ENCODE results near the gene ADGRF5. TPM values are rescaled to one million over a fixed set of nuclear protein-coding genes. Genes with fewer than 3 reads are reported as not detected.

The ADGRF5 gene
- total RNA-seq, 2 experiments from 2014 or later = not detected

GRCh38 chr6:46948699-46949098 is 27.0 kb upstream of the ADGRF5 start:
- H3K27ac Mint-ChIP-seq = no peak overlapping the region
- no peaks in the 10 kb centered on the region for H3K36me3 Mint-ChIP-seq
- H3K27me3 Mint-ChIP-seq = peaks cover 2% of the 10 kb centered on the region

DNA sequence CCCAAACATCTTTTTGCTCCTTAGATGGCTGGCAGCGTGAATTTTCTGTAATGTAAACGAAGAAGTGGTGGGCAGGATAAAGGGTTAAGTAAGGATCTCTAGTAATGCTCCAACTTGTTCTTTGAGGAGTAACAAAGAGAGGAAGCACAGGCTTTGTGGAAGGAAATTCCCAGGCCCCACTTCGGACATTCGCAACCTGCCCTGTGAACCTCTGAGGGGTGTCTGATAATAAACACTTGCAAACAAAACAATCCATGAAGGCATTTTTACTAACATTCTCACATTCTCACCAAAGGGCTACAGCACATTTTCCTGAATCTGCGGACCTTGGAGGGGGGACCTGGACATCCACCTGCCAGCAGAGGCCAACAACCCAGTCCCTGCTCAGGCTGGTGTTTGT is 25.8 kb upstream of the ADGRF5 start:
- DNase-seq = no peak
- H3K4me1 Mint-ChIP-seq = no peaks in the 10 kb centered on the region
- no peaks in the 10 kb centered on the region for H3K36me3 Mint-ChIP-seq
- H3K27ac Mint-ChIP-seq = no peak overlapping the region
- H3K4me3 Mint-ChIP-seq = no peak overlapping the region
- no peaks in the 10 kb centered on the region for H3K9me3 Mint-ChIP-seq
- H3K27me3 Mint-ChIP-seq = no peaks in the 10 kb centered on the region

More at GRCh38 chr6:46948699-46949098, 27.0 kb upstream of the ADGRF5 start:
- Mint-ChIP-seq H3K9me3 (no peaks in the 10 kb centered on the region), H3K4me3 (no peak overlapping the region), H3K4me1 (no peaks in the 10 kb centered on the region)
- no peak for DNase-seq

DNA sequence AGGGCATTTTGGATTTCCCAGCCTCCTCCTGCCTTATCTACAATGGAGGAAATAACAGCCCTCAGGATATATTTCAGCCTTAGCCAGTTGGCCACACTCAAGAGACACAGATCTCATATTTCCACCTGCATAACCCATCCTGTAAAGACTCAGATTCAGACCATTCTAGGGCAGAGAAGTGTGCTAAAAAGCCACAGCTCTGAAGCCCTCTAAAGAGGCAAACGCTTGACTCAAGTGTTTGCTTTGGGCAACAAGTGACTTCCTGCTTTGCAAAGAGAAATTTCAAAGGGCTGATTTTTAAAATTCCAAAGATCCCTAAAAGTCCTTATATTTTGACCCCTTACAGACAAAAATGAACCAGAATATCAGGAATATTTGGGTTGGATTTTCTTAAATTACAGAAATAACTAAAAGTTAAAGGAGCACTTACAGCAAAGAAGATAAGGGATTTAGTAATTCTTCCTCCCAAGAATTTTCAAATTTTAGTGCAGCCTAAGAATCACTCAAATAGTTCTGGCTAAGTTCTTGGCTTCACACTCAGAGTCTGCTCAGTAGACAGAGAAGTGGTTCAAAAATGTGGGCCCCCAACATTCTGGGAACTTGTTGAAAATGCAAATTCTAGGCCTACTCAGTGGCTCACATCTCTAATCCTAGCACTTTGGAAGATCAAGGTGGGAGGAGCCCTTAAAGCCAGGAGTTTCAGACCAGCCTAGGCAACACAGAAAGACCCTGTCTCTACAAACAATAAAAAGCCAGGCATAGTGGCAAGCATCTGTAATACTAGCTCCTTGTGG is 18.9 kb upstream of the ADGRF5 start:
- Mint-ChIP-seq H3K36me3 (no peaks in the 10 kb centered on the region), H3K27ac (no peak overlapping the region), H3K27me3 (peaks cover 17% of the 10 kb centered on the region), H3K4me3 (no peak overlapping the region), H3K4me1 (no peaks in the 10 kb centered on the region), H3K9me3 (no peaks in the 10 kb centered on the region)
- no peak for DNase-seq

- Mint-ChIP-seq H3K27ac (no peak overlapping the region), H3K4me1 (no peaks in the 10 kb centered on the region), H3K9me3 (no peaks in the 10 kb centered on the region), H3K4me3 (no peak overlapping the region), H3K36me3 (no peaks in the 10 kb centered on the region), H3K27me3 (peaks cover 20% of the 10 kb centered on the region)
- DNase-seq = no peak
Observed at GRCh38 chr6:46937642-46938041, 15.9 kb upstream of the ADGRF5 start.

DNA sequence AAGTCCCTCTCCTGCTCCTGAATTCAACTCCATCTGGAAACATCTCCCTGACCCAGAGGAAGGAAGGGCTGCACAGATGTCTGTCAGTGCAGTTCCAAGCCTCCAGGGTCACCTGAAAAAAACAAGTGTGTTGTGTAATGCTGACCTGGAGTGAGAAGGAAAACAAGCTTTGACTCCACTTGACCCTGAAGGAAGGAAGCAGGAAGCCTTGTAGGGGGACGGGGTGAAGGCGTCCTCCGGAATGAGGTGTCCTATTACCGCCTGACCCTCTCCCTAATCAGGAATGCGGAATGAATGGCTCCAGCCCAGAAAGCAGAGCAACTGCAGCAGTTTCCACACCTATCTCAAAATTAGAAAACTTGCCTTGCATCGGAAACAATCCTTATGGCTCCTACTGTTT is 13.9 kb upstream of the ADGRF5 start:
- Mint-ChIP-seq H3K36me3 (no peaks in the 10 kb centered on the region), H3K9me3 (no peaks in the 10 kb centered on the region), H3K27ac (no peak overlapping the region), H3K4me1 (no peaks in the 10 kb centered on the region), H3K4me3 (no peak overlapping the region), H3K27me3 (peaks cover 20% of the 10 kb centered on the region)
- no peak for DNase-seq

- Mint-ChIP-seq H3K9me3 (no peaks in the 10 kb centered on the region), H3K4me1 (no peaks in the 10 kb centered on the region), H3K27me3 (peaks cover 15% of the 10 kb centered on the region), H3K4me3 (no peak overlapping the region), H3K36me3 (no peaks in the 10 kb centered on the region), H3K27ac (no peak overlapping the region)
- no peak for DNase-seq
Observed at GRCh38 chr6:46933751-46934150, 12.0 kb upstream of the ADGRF5 start.

- Mint-ChIP-seq H3K36me3 (no peaks in the 10 kb centered on the region), H3K27me3 (peaks cover 9% of the 10 kb centered on the region), H3K27ac (no peak overlapping the region), H3K4me3 (no peak overlapping the region), H3K9me3 (no peaks in the 10 kb centered on the region), H3K4me1 (no peaks in the 10 kb centered on the region)
- DNase-seq = no peak
Observed at GRCh38 chr6:46932526-46933319, 11.0 kb upstream of the ADGRF5 start.

DNA sequence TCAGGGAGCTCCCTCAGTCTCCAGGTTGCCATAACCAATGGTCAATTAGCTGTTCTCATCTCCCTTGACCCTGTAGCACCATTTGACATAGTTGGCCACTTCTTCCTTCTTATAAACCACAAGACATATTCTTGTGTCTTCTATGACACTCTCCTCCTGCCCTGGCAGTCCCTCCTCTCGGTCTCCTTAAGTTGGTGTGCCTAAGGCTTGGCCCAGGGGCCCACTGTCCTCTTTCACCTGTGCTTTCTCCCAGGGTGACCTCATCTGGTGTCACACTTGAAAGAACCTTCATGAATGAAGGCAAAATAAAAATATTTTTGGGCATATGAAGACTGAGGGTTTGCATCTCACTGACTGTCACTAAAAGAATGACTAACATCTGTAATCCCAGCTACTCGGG is 9.7 kb upstream of the ADGRF5 start:
- Mint-ChIP-seq H3K27me3 (peaks cover 12% of the 10 kb centered on the region), H3K9me3 (no peaks in the 10 kb centered on the region), H3K4me1 (no peaks in the 10 kb centered on the region), H3K36me3 (no peaks in the 10 kb centered on the region), H3K4me3 (no peak overlapping the region), H3K27ac (no peak overlapping the region)
- no peak for DNase-seq

GRCh38 chr6:46930331-46930730 is 8.6 kb upstream of the ADGRF5 start:
- DNase-seq = no peak
- Mint-ChIP-seq H3K27me3 (peaks cover 9% of the 10 kb centered on the region), H3K36me3 (no peaks in the 10 kb centered on the region), H3K27ac (no peak overlapping the region), H3K4me1 (no peaks in the 10 kb centered on the region), H3K4me3 (no peak overlapping the region), H3K9me3 (no peaks in the 10 kb centered on the region)

GRCh38 chr6:46927066-46927465 is 5.3 kb upstream of the ADGRF5 start:
- Mint-ChIP-seq H3K4me1 (no peaks in the 10 kb centered on the region), H3K4me3 (no peak overlapping the region), H3K27me3 (peaks cover 6% of the 10 kb centered on the region), H3K9me3 (no peaks in the 10 kb centered on the region), H3K27ac (no peak overlapping the region), H3K36me3 (no peaks in the 10 kb centered on the region)
- DNase-seq = no peak

- Mint-ChIP-seq H3K4me1 (no peaks in the 10 kb centered on the region), H3K4me3 (no peak overlapping the region), H3K36me3 (no peaks in the 10 kb centered on the region), H3K27me3 (peaks cover 6% of the 10 kb centered on the region), H3K27ac (no peak overlapping the region), H3K9me3 (no peaks in the 10 kb centered on the region)
- no peak for DNase-seq
Observed at GRCh38 chr6:46926481-46926880, 4.7 kb upstream of the ADGRF5 start.

- DNase-seq = no peak
- Mint-ChIP-seq H3K27me3 (peaks cover 6% of the 10 kb centered on the region), H3K36me3 (no peaks in the 10 kb centered on the region), H3K4me3 (no peak overlapping the region), H3K4me1 (no peaks in the 10 kb centered on the region), H3K27ac (no peak overlapping the region), H3K9me3 (no peaks in the 10 kb centered on the region)
Observed at GRCh38 chr6:46925563-46926253, 4.0 kb upstream of the ADGRF5 start.

DNA sequence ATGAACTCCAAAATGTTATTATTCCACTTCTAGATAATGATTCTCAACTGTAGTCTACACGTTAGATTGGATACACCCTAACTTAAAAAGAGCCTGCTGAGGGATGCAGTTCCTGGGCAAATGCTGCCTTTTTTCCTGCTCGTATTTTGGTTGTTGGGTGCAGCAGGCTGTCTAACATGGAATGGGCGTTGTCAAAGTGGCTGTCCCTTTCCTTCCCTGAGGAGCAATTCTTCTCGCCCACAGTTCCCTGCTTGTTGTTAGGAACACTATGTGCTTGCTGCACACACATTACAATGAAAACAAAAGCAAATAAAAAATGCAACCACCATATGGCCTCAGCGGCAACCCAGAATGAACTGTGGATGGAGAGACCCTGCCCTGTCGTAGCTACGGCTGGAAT is 1.7 kb upstream of the ADGRF5 start:
- Mint-ChIP-seq H3K27ac (no peak overlapping the region), H3K4me1 (no peaks in the 10 kb centered on the region), H3K4me3 (no peak overlapping the region), H3K9me3 (no peaks in the 10 kb centered on the region), H3K27me3 (peaks cover 6% of the 10 kb centered on the region), H3K36me3 (no peaks in the 10 kb centered on the region)
- DNase-seq = no peak

GRCh38 chr6:46921059-46921458 is 679 bp downstream of the ADGRF5 start:
- Mint-ChIP-seq H3K4me1 (no peaks in the 10 kb centered on the region), H3K4me3 (no peak overlapping the region), H3K27me3 (no peaks in the 10 kb centered on the region), H3K27ac (no peak overlapping the region), H3K9me3 (no peaks in the 10 kb centered on the region), H3K36me3 (no peaks in the 10 kb centered on the region)
- no peak for DNase-seq

GRCh38 chr6:46918806-46919205 is 2.9 kb downstream of the ADGRF5 start:
- no peak for DNase-seq
- no peak overlapping the region for H3K27ac Mint-ChIP-seq
- H3K9me3 Mint-ChIP-seq = no peaks in the 10 kb centered on the region
- no peaks in the 10 kb centered on the region for H3K4me1 Mint-ChIP-seq
- no peaks in the 10 kb centered on the region for H3K36me3 Mint-ChIP-seq
- no peak overlapping the region for H3K4me3 Mint-ChIP-seq
- no peaks in the 10 kb centered on the region for H3K27me3 Mint-ChIP-seq

Data from activated naive CD8-positive, alpha-beta T cell treated with anti-CD3 and anti-CD28 coated beads for 36 hours (primary cell).